Heart left ventricle (tissue), 16 donors: Measurements from ENCODE around the gene HSD11B1. TPM values are rescaled to one million over a fixed set of nuclear protein-coding genes. Genes with fewer than 3 reads are reported as not detected.

ENCODE experiments used
- ATAC-seq, 4 donors: fragments of 200-7000 bp; cut with Tn5 transposase; one replicate each; pipeline ENCODE4 v1.9.1; 2020 to 2022; ENCODE audit warnings: moderate library complexity in 4 of 4, mild to moderate bottlenecking in 3 of 4, moderate number of reproducible peaks in 1 of 4
- DNase-seq, 5 donors: peaks; one replicate each; pipeline ENCODE4 v3.0.0-alpha.2; 2020
- H3K27ac ChIP-seq, 12 donors: fragments of 200-600 bp; sonication (generic) in 4 of 12; one replicate each; pipeline versions ENCODE4 v1.5.0 to v1.8.0; 2016 to 2022; ENCODE audit warnings: mild to moderate bottlenecking in 2 of 12
- H3K27me3 ChIP-seq, 9 donors: fragments of 200-600 bp; sonication (generic) in 2 of 9; one replicate each; pipeline versions ENCODE4 v1.5.1 to v1.8.0; 2016 to 2022; ENCODE audit warnings: mild to moderate bottlenecking in 3 of 9
- H3K36me3 ChIP-seq, 9 donors: fragments of 200-600 bp; sonication (generic) in 2 of 9; one replicate each; pipeline versions ENCODE4 v1.5.0 to v1.8.0; 2018 to 2022; ENCODE audit warnings: mild to moderate bottlenecking in 2 of 9
- H3K4me1 ChIP-seq, 12 donors: fragments of 200-600 bp; sonication (generic) in 4 of 12; one replicate each; pipeline versions ENCODE4 v1.5.0 to v1.8.0; 2016 to 2022; ENCODE audit warnings: mild to moderate bottlenecking in 3 of 12
- H3K4me3 ChIP-seq, 12 donors: fragments of 200-600 bp; sonication (generic) in 4 of 12; one replicate each; pipeline versions ENCODE4 v1.5.0 to v1.8.0; 2017 to 2022; ENCODE audit warnings: mild to moderate bottlenecking in 9 of 12, moderate library complexity in 4 of 12
- H3K9me3 ChIP-seq, 12 donors: fragments of 200-600 bp; sonication (generic) in 4 of 12; one replicate each; pipeline versions ENCODE4 v1.5.0 to v1.8.0; 2016 to 2022; ENCODE audit warnings: mild to moderate bottlenecking in 1 of 12
- POLR2A ChIP-seq, 2 donors: fragments of 450-650 bp; IDR thresholded peaks; one replicate each; pipeline ENCODE4 v1.6.1; 2017; ENCODE audit warnings: antibody characterized with exemption in 2 of 2, mild to moderate bottlenecking in 2 of 2, moderate library complexity in 2 of 2
- WGBS, 4 donors: extraction: QIAGEN DNeasy Blood & Tissue Kit in 2 of 4; methylation state at CpG; one replicate each; pipeline versions ENCODE4 v1.1.5 to v1.1.7; 2013 to 2018; 5-methylcytosine and 5-hydroxymethylcytosine counted together
- intact Hi-C, 10 donors: fragments of 100-400 bp; cut with DNase I; formaldehyde crosslinking; loops; one replicate each; pipeline versions ENCODE4 v1.11.1 to v1.14.2; 2022
- polyA plus RNA-seq, 2 donors: library from polyadenylated mRNA; stranded (reverse); fragments of 200-250 nt; gene quantifications; one replicate each; pipeline ENCODE4 v1.2.3, GENCODE V29; 2013
- total RNA-seq, 9 donors: library from RNA; depleted of rRNA in 2 of 9; stranded (reverse); fragments of >200 nt in 2 of 9; fragmentation: NEBNext Ultra II Directional in 3 of 9; extraction: Animal tissue kit (Norgen Biotek cat#: 25700) in 3 of 9; gene quantifications; one replicate each; pipeline versions ENCODE4 v1.1.0 to v1.2.4, GENCODE V29; 2016 to 2023
- TF ChIP-seq, protein P1 (sequence below), 12 donors: fragments of 200-600 bp; sonication (generic) in 4 of 12; IDR thresholded peaks; one replicate each; pipeline versions ENCODE4 v1.5.0 to v1.8.0; 2018 to 2022; ENCODE audit warnings: antibody characterized with exemption in 12 of 12, mild to moderate bottlenecking in 5 of 12
- donor health status: ischemic (EF 13 %, LVEDD 7.1; RV severe dilation, severe dysfunction).
- donor health status: healthy with polysubstance abuse.
- donor health status: DM: no; HTN: yes; CAD: no.
- donor health status: DM: no; HTN: no; CAD: no.
- donor health status: ischemic (EF 25% LVEDD 6.9; RV normal size, moderate dysfunction).
- donor health status: ischemic (EF 25% LVEDD 5.7; RV mildly dilated, moderate dysfunction).
- donor health status: healthy.
- donor health status: DM: yes; HTN: yes; CAD: no.
- donor health status: ischemic (EF 35%, LVEDD 5.7; RV mildly dilated, moderate dysfunction).
- donor health status: nonischemic (EF 11% LVEDD 7.7; RV severe dilation, severe dysfunction).
- donor health status: DM: yes; HTN: yes; CAD: no.
- donor health status: PGD.
- donor health status: ischemic (EF 29% LVEDD 5.4; RV normal size, mild dysfunction).
- donor health status: nonischemic (EF 23%, LVEDD 6.1; RV moderate dilation, normal function).

Gene HSD11B1
- total and polyA plus RNA-seq, 11 donors: 1.2 to 36.1 (median 3.6) TPM

DNA sequence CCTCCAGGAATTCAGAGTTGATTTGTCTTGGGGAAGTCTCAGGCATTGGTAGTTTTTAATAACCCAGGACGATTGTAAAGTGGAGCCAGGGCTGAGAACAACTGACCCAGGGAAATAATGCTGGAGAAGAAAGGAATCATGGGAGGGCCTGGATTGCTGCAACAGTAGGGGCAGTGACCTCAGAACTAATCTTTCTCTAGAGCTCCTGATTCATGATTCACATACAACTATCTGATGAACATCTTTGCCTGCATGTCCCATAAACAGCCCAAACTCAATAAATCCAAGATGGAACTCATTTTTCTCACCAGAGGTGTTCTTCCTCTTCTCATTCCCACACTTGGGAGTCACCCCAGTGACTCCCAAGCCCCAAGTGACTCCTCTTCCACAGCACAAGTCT lies 37.5 kb upstream of the HSD11B1 start:
- TF ChIP-seq, protein P1, sequence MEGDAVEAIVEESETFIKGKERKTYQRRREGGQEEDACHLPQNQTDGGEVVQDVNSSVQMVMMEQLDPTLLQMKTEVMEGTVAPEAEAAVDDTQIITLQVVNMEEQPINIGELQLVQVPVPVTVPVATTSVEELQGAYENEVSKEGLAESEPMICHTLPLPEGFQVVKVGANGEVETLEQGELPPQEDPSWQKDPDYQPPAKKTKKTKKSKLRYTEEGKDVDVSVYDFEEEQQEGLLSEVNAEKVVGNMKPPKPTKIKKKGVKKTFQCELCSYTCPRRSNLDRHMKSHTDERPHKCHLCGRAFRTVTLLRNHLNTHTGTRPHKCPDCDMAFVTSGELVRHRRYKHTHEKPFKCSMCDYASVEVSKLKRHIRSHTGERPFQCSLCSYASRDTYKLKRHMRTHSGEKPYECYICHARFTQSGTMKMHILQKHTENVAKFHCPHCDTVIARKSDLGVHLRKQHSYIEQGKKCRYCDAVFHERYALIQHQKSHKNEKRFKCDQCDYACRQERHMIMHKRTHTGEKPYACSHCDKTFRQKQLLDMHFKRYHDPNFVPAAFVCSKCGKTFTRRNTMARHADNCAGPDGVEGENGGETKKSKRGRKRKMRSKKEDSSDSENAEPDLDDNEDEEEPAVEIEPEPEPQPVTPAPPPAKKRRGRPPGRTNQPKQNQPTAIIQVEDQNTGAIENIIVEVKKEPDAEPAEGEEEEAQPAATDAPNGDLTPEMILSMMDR (IDR thresholded peaks at IDR 0.05): no peak
- TF ChIP-seq POLR2A (IDR thresholded peaks at IDR 0.05): no peak
- intact Hi-C loops: no loop called here

DNA sequence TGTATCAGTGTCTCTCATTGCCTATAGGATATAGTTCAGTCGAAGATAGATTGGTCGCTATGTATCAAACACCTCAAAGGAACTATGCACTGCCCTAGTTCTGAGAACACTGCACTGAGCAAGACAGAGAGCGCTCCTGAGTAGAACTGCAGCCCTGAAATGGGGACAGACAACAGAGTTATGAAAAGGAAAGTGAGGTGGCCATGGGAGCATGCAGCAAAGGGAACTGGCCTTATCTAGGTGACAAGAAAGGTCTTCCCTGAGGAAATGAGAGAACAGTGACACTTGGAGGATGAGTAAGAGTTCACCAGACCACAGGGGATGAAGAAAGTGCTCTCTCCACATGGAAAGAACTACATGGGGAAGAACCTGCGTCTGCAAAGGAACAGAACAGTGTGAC lies 36.9 kb upstream of the HSD11B1 start:
- no peak for ATAC-seq
- Histone ChIP-seq H3K9me3 (peaks cover 0 to 12% (median 0%) of the 10 kb centered on the region in 12 donors), H3K4me1 (peaks cover 0 to 3% (median 0%) of the 10 kb centered on the region in 12 donors), H3K4me3 (no peak overlapping the region), H3K36me3 (no peaks in the 10 kb centered on the region), H3K27me3 (no peaks in the 10 kb centered on the region), H3K27ac (no peak overlapping the region)
- no peak for DNase-seq
- intact Hi-C loops: no loop called here
- 88 to 92% (median 91%) methylated on average over 4 of the region's 4 CpGs for WGBS, 4 donors
- TF ChIP-seq, protein P1 (IDR thresholded peaks at IDR 0.05): no peak
- TF ChIP-seq POLR2A (IDR thresholded peaks at IDR 0.05): no peak

More for the DNA sequence above, 37.5 kb upstream of the HSD11B1 start:
- H3K27me3 ChIP-seq: no peaks in the 10 kb centered on the region
- ATAC-seq: no peak
- H3K36me3 ChIP-seq: no peaks in the 10 kb centered on the region
- H3K27ac ChIP-seq: no peak overlapping the region
- H3K4me1 ChIP-seq: peaks cover 0 to 3% (median 0%) of the 10 kb centered on the region in 12 donors
- peaks cover 0 to 12% (median 0%) of the 10 kb centered on the region in 12 donors for H3K9me3 ChIP-seq
- DNase-seq: no peak
- 75 to 82% (median 78%) methylated on average over 1 of the region's 1 CpG for whole genome bisulfite sequencing, 4 donors
- no peak overlapping the region for H3K4me3 ChIP-seq

DNA sequence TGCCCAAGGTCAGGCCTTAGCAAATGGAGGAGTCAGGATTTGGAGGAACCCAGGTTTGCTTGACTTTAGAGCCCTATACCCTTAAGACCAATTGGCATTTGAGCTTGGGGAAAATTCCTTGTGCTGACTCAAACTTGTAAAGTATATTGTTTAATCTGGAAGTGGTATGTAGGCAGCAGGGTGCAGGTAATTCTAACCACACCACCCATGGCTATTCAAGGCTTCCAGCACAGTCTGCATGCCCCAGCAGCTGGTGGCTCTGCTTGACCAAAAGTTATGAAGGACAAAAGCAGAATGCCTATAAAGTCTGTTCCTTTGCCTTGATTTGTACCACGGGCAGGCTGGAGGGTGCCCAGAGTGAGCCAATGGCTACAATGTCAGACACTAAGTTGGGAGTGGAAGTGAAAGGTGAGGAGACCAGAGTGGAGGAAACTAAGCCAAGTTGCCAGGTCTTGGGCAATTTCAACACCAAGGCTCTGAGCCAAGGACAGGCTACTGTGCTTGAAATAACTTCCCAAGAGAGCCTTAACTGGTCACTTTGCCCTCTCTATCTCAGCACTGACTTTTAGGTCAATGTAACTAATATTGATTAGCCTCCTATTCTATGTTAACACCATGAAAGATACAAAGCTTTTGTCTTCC lies 34.1 kb upstream of the HSD11B1 start:
- H3K4me3 ChIP-seq: no peak overlapping the region
- intact Hi-C loops: no loop called here
- DNase-seq: no peak
- no peak for TF ChIP-seq POLR2A (IDR thresholded peaks at IDR 0.05)
- TF ChIP-seq, protein P1 (IDR thresholded peaks at IDR 0.05): no peak
- 58 to 86% (median 69%) methylated on average over 1 of the region's 1 CpG for WGBS, 4 donors
- no peaks in the 10 kb centered on the region for H3K36me3 ChIP-seq
- peaks cover 0 to 30% (median 20%) of the 10 kb centered on the region in 12 donors for H3K4me1 ChIP-seq
- peak in 2 of 4 donors; percentile 19 to 21 for ATAC-seq
- peaks cover 0 to 3% (median 0%) of the 10 kb centered on the region in 9 donors for H3K27me3 ChIP-seq
- H3K9me3 ChIP-seq: peaks cover 0 to 12% (median 0%) of the 10 kb centered on the region in 12 donors
- H3K27ac ChIP-seq: peak overlapping the region in 1 of 12 donors; percentile 34

DNA sequence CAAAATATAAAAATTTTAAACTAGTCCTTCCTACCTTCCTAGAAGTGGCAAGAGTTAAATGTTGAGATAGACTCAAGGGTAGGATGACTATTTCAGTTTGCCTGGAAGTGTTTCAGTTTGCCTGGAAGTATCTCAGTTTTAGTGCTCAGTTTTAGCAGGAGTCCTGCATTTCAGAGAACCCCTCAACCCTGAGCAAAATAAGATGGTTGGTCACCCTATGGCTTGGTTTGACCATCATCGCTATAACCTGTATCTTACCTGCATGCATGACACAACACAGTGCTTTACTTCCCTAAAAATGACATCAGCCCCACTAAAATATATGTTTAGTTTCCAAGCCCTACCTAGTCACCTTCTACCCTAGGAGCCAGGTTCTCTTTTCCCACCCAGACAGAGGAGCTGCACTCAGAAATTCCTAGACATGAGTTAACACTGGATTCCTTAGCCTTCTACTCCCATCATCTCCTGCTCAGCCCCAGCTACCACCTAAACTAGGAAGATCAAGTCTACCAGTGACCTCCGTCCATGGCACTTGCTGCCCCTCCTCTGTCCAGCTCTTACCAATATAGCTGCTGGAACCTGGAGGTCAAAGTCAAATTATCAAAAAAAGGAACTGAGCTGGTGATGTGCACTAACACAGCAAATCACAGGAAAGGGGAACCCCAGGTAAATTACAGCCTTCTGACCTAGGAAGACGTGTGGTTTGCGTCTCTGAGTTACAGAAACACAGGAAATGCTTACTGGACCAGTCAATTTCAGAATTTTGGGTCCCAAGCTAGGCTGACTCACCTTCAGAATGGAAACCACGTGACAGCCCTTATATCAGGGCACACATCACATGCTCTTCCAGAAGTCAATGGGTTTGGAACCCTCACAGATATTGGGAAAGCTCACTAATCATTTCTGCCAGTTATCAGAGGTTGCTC lies 31.7 kb upstream of the HSD11B1 start:
- Histone ChIP-seq H3K27ac (peak overlapping the region in 11 of 12 donors; percentile 17 to 86 (median 75)), H3K9me3 (peaks cover 0 to 12% (median 0%) of the 10 kb centered on the region in 12 donors), H3K4me1 (peaks cover 0 to 39% (median 26%) of the 10 kb centered on the region in 12 donors), H3K36me3 (peaks cover 0 to 5% (median 0%) of the 10 kb centered on the region in 9 donors), H3K4me3 (no peak overlapping the region), H3K27me3 (peaks cover 0 to 11% (median 0%) of the 10 kb centered on the region in 9 donors)
- no peak for ATAC-seq
- intact Hi-C loops: no loop called here
- DNase-seq: no peak
- WGBS, 4 donors: 66 to 71% (median 69%) methylated on average over 5 of the region's 5 CpGs
- TF ChIP-seq, protein P1 (IDR thresholded peaks at IDR 0.05): no peak
- TF ChIP-seq POLR2A (IDR thresholded peaks at IDR 0.05): no peak
